ENCODE results near the gene PIK3R5.

Gene PIK3R5

DNA sequence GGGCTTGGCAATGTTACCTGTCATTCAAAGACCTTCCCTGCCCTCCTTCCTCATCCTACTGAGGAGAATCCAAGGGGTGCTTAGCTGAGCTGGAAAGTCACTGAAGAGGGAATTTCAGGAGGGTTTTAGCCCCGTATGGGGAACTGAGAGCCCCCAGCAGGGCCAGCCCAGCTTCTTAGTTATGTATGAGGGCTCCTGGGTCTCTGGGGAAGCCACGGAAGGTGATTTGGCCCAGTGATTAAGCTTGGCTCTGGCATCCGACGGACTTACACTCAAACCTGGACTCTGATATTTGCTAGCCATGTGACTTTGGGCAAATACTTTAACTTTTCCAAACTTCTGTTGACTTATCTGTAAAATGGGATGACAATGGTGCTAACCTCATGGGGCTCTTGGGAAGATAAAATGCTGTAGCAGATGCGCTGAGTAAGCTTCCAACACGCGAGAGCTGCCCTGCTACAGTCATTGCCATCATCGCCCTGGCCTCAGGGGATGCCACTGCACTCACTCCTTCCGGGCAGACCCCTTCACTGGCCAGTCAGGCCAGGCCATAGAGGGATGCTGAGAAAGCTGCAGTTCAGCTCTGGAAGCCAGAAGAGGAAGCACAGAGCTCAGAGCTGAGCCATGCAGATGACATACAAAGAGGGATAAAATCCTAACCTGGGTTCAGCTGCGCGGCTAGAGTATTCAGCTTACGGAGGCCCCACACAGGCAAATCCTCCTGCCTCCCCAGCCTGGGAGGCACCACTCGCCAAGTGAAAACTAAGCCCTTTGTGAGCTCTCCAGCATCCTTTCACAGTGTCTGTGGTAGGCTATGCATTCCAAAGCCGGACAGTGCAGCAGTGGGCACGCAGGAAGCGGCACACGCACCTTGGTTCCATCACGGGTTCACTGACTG, 53.2 kb downstream of the PIK3R5 start:
- H3K27me3 ChIP-seq (replicated peaks), result no peaks in the 10 kb centered on the region
- in situ Hi-C loops (cut with HindIII; ENCODE audit: low pct_ligation_motif_present, low sequenced_read_pairs), result no loop called here
- no peak for DNase-seq
- TF ChIP-seq, protein P1, sequence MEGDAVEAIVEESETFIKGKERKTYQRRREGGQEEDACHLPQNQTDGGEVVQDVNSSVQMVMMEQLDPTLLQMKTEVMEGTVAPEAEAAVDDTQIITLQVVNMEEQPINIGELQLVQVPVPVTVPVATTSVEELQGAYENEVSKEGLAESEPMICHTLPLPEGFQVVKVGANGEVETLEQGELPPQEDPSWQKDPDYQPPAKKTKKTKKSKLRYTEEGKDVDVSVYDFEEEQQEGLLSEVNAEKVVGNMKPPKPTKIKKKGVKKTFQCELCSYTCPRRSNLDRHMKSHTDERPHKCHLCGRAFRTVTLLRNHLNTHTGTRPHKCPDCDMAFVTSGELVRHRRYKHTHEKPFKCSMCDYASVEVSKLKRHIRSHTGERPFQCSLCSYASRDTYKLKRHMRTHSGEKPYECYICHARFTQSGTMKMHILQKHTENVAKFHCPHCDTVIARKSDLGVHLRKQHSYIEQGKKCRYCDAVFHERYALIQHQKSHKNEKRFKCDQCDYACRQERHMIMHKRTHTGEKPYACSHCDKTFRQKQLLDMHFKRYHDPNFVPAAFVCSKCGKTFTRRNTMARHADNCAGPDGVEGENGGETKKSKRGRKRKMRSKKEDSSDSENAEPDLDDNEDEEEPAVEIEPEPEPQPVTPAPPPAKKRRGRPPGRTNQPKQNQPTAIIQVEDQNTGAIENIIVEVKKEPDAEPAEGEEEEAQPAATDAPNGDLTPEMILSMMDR (IDR thresholded peaks at IDR 0.05; ENCODE audit: low read depth, low read length, missing control alignments), result no peak
- no peak overlapping the region for H3K4me3 ChIP-seq (ENCODE audit: low read depth, low read length)
- H3K36me3 ChIP-seq (replicated peaks), result no peaks in the 10 kb centered on the region
- H3K27ac ChIP-seq, result no peak overlapping the region

GRCh38 chr17:8910969-8911604, 54.4 kb downstream of the PIK3R5 start:
- no peak overlapping the region for H3K27ac ChIP-seq

GRCh38 chr17:8909586-8910270, 55.8 kb downstream of the PIK3R5 start:
- Histone ChIP-seq H3K27me3 (replicated peaks) (no peaks in the 10 kb centered on the region), H3K36me3 (replicated peaks) (no peaks in the 10 kb centered on the region), H3K4me3 (ENCODE audit: low read depth, low read length) (no peak overlapping the region), H3K27ac (no peak overlapping the region)
- no peak for DNase-seq
- in situ Hi-C loops (cut with HindIII; ENCODE audit: low pct_ligation_motif_present, low sequenced_read_pairs), result no loop called here
- TF ChIP-seq, protein P1 (IDR thresholded peaks at IDR 0.05; ENCODE audit: low read depth, low read length, missing control alignments), result no peak

More at GRCh38 chr17:8910969-8911604, 54.4 kb downstream of the PIK3R5 start:
- Histone ChIP-seq H3K4me3 (ENCODE audit: low read depth, low read length) (no peak overlapping the region), H3K36me3 (replicated peaks) (no peaks in the 10 kb centered on the region), H3K27me3 (replicated peaks) (no peaks in the 10 kb centered on the region)
- in situ Hi-C loops (cut with HindIII; ENCODE audit: low pct_ligation_motif_present, low sequenced_read_pairs), result no loop called here
- no peak for DNase-seq
- TF ChIP-seq, protein P1 (IDR thresholded peaks at IDR 0.05; ENCODE audit: low read depth, low read length, missing control alignments), result no peak

GRCh38 chr17:8905331-8905730, 60.2 kb downstream of the PIK3R5 start:
- TF ChIP-seq, protein P1 (IDR thresholded peaks at IDR 0.05; ENCODE audit: low read depth, low read length, missing control alignments), result no peak
- in situ Hi-C loops (cut with HindIII; ENCODE audit: low pct_ligation_motif_present, low sequenced_read_pairs), result no loop called here
- no peak overlapping the region for H3K27ac ChIP-seq
- DNase-seq, result no peak
- H3K4me3 ChIP-seq (ENCODE audit: low read depth, low read length), result no peak overlapping the region
- H3K36me3 ChIP-seq (replicated peaks), result no peaks in the 10 kb centered on the region
- peaks cover 1% of the 10 kb centered on the region for H3K27me3 ChIP-seq (replicated peaks)

GRCh38 chr17:8904686-8905085, 60.8 kb downstream of the PIK3R5 start:
- in situ Hi-C loops (cut with HindIII; ENCODE audit: low pct_ligation_motif_present, low sequenced_read_pairs), result no loop called here
- TF ChIP-seq, protein P1 (IDR thresholded peaks at IDR 0.05; ENCODE audit: low read depth, low read length, missing control alignments), result no peak
- no peaks in the 10 kb centered on the region for H3K36me3 ChIP-seq (replicated peaks)
- H3K27me3 ChIP-seq (replicated peaks), result peaks cover 1% of the 10 kb centered on the region
- no peak overlapping the region for H3K4me3 ChIP-seq (ENCODE audit: low read depth, low read length)
- DNase-seq, result no peak
- no peak overlapping the region for H3K27ac ChIP-seq
